Measurements from ENCODE around the gene BRAT1. TPM values are rescaled to one million over a fixed set of nuclear protein-coding genes. Genes with fewer than 3 reads are reported as not detected.

Gene BRAT1
- polyA plus RNA-seq, 1 experiment: 6.2 TPM

DNA sequence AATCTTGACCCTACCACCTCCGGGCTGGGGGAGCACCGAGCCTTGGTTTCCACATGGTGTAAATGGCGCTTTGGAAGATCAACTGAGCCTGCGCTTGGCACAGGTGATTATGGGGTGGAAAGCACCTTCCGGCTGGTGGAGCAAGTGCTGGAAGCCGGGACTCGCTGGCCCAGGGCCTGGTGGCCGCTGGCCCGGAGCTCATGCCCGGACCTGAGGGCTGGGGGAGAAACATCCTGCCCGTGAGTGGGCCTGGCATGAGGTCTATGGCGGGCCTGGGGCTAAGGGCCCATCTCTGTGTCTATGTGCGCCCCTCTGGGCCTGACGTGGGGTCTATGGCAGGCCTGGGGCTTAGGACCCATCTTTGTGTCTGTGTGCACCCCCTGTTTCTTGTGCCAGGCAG, 49.9 kb downstream of the BRAT1 start:
- Histone ChIP-seq H3K27ac (ENCODE audit: low read depth, low read length) (no peak overlapping the region), H3K4me3 (ENCODE audit: low read depth, low read length) (no peak overlapping the region), H3K27me3 (ENCODE audit: control insufficient read depth, insufficient read depth, low read length) (no peaks in the 10 kb centered on the region), H3K9me3 (ENCODE audit: control insufficient read depth, insufficient read depth, low read length) (no peaks in the 10 kb centered on the region)
- TF ChIP-seq, protein P1, sequence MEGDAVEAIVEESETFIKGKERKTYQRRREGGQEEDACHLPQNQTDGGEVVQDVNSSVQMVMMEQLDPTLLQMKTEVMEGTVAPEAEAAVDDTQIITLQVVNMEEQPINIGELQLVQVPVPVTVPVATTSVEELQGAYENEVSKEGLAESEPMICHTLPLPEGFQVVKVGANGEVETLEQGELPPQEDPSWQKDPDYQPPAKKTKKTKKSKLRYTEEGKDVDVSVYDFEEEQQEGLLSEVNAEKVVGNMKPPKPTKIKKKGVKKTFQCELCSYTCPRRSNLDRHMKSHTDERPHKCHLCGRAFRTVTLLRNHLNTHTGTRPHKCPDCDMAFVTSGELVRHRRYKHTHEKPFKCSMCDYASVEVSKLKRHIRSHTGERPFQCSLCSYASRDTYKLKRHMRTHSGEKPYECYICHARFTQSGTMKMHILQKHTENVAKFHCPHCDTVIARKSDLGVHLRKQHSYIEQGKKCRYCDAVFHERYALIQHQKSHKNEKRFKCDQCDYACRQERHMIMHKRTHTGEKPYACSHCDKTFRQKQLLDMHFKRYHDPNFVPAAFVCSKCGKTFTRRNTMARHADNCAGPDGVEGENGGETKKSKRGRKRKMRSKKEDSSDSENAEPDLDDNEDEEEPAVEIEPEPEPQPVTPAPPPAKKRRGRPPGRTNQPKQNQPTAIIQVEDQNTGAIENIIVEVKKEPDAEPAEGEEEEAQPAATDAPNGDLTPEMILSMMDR (IDR thresholded peaks at IDR 0.05; ENCODE audit: low read depth, low read length): no peak
- no peak for DNase-seq (ENCODE audit: low read depth, low spot score)
- POLR2A ChIA-PET: interaction anchor here (0.6 kb wide), 1 partner anchor 48 kb away, joined by 3 read pairs; no protein-coding TSS in a partner anchor
- CTCF ChIA-PET: no interaction called here

DNA sequence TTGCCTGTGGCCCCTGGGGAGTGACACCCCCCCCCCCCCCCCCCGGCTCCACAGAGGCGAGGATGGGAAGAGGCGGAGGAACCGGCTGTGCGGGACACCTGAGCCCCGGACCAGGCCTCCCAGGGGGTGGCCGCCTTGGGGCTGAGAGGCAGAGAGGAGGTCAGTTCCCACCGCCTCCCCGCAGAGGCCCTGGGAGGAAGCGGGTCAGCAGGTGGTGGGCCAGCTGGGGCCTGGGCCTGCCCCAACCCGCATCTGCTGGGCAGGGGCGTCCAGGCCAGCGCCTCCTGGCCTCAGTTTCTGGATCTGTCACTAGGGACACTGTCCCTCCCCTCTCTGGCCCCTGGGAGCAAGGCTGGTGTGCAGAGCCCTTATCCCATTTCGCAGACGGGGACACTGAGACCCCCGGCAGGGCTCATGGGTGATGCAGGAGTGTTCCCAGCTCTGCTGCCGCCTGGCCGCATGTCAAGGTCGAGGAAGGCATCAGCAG, 50.4 kb downstream of the BRAT1 start:
- TF ChIP-seq, protein P1 (IDR thresholded peaks at IDR 0.05; ENCODE audit: low read depth, low read length): no peak
- DNase-seq (ENCODE audit: low read depth, low spot score): no peak
- Histone ChIP-seq H3K9me3 (ENCODE audit: control insufficient read depth, insufficient read depth, low read length) (no peaks in the 10 kb centered on the region; the same call in 1 of the 2 replicates), H3K4me3 (ENCODE audit: low read depth, low read length) (no peak overlapping the region), H3K27ac (ENCODE audit: low read depth, low read length) (no peak overlapping the region), H3K27me3 (ENCODE audit: control insufficient read depth, insufficient read depth, low read length) (no peaks in the 10 kb centered on the region)
- ChIA-PET CTCF (no interaction called here), POLR2A (no interaction called here)

DNA sequence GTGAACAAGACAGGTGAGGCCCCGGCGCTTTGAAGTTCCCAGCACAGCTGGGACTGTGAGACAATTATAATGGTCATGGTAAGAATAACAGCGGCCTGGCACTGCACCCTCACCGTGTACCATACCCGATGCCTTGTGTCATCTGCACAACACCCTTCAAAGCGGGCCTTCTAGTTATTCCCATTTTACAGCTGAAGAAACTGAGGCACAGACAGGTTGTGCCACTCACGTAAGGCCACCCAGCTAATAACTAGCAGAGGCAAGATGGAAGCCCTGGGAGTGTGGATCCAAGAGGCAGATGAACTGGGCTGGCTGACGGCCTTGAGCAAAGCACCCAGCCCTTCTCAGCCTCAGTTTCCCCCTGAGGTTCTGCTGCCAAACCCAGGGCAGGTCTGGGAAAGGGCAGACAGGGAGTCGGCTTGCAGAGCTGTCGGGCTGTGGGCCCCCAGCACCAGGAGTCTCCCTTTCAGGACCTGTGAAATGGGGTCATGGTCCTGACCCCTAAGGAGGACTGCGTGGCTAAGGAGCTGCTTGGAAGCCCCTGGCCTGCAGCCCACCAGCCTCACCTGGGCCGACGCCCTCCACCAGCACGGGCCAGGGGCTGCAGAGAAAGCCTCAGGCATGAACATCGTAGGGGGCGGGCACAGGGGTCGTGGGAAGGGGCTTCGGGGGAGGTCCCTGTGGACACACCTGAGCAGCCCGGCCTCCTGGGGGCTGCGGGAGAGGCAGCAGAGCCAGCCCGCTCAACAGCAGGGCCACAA, 51.0 kb downstream of the BRAT1 start:
- Histone ChIP-seq H3K4me3 (ENCODE audit: low read depth, low read length) (no peak overlapping the region), H3K27me3 (ENCODE audit: control insufficient read depth, insufficient read depth, low read length) (no peaks in the 10 kb centered on the region), H3K9me3 (ENCODE audit: control insufficient read depth, insufficient read depth, low read length) (no peaks in the 10 kb centered on the region; the same call in 1 of the 2 replicates), H3K27ac (ENCODE audit: low read depth, low read length) (no peak overlapping the region)
- CTCF ChIA-PET: interaction anchor here (0.6 kb wide), 1 partner anchor 36 kb away, joined by 3 read pairs; no protein-coding TSS in a partner anchor
- TF ChIP-seq, protein P1 (IDR thresholded peaks at IDR 0.05; ENCODE audit: low read depth, low read length): no peak
- DNase-seq (ENCODE audit: low read depth, low spot score): no peak
- POLR2A ChIA-PET: interaction anchor here (0.6 kb wide), 1 partner anchor 83 kb away, joined by 4 read pairs; no protein-coding TSS in a partner anchor

DNA sequence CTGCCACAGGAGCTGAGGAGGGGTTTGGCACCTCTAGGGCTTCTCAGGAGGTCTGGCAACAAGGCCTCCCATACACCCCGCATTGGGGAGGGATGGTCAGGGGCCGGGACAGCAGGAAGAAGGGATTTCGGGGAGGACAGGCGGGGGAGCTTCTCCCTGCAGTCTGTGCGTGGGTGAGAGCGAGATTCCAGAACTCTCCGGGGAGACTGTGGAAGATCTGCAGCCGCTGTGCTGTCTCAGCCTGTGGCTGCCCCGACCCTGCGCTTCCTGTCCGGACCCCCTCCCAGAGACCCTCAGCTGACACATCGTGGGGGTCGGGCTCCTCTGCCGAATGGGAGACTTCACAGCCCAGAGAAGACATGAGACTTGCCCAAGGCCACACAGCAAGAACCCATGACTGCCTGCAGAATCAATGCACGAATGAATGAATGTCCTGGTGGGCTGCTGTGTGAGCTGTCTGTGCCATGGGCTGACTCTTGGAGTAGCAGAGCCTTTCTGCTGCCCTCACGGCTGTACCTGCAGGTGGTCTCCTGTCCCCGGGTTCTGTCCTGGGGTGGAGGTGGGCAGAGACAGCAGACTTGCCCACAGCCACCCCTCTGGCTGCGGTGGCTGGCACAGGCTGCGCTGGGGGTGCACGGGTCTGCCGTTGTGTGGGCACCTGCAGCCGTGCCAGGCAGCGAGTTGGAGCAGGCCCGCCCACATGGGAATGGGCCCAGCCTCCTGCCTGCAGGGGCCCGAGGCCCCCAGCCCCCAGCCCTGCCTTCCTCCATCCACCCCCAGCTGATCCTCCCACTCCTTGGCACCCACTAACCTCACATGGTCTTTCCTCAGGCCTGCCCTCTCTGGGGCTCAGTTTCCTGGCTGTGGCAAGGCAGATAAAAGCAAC, 52.0 kb downstream of the BRAT1 start:
- H3K27me3 ChIP-seq (ENCODE audit: control insufficient read depth, insufficient read depth, low read length): no peaks in the 10 kb centered on the region
- TF ChIP-seq, protein P1 (IDR thresholded peaks at IDR 0.05; ENCODE audit: low read depth, low read length): no peak
- no peak for DNase-seq (ENCODE audit: low read depth, low spot score)
- H3K9me3 ChIP-seq (ENCODE audit: control insufficient read depth, insufficient read depth, low read length): no peaks in the 10 kb centered on the region; the same call in 1 of the 2 replicates
- H3K4me3 ChIP-seq (ENCODE audit: low read depth, low read length): no peak overlapping the region
- ChIA-PET CTCF (interaction anchor here (0.6 kb wide), 1 partner anchor 35 kb away, joined by 3 read pairs; no protein-coding TSS in a partner anchor), POLR2A (no interaction called here)
- no peak overlapping the region for H3K27ac ChIP-seq (ENCODE audit: low read depth, low read length)

Measured in AG04450 (cell line).